Measurements from ENCODE around the gene RFX8. TPM values are rescaled to one million over a fixed set of nuclear protein-coding genes. Genes with fewer than 3 reads are reported as not detected.
"Not testable (repeated sequence)": the region's sequence is repeated elsewhere in the genome, so short reads cannot be mapped to it uniquely, and the experiment has no call there.

Gene RFX8
- total RNA-seq, 4 donors from 2014 or later, result not detected

DNA sequence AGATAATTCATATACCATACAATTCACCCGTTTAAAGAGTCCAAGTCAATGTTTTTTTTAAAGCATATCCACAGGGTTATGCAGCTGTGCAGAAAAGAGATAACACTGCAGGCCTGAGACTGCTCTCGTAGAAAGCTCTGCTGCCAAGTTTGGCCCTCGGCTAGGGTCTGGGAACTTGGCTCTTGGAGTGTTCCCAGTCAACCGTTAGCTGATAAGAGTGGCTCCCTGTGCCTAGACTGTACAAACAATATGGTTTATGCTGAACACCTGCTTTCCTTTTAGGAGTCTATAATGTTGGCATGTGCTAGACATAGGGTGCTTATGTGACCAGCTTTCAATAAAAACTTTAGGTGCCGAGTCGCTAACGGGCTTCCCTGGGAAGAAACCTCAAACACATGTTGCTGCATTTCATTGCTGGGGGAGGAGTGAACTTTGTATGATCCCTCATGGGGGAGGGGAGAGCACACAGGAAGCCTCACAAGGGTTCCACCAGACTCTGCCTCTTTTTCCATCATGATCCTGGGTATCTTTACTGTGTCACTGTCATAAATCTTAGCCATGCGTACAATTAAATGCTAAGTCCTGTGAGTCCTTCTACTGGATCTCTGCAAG lies 34.7 kb downstream of the RFX8 start:
- TF ChIP-seq, protein P1, sequence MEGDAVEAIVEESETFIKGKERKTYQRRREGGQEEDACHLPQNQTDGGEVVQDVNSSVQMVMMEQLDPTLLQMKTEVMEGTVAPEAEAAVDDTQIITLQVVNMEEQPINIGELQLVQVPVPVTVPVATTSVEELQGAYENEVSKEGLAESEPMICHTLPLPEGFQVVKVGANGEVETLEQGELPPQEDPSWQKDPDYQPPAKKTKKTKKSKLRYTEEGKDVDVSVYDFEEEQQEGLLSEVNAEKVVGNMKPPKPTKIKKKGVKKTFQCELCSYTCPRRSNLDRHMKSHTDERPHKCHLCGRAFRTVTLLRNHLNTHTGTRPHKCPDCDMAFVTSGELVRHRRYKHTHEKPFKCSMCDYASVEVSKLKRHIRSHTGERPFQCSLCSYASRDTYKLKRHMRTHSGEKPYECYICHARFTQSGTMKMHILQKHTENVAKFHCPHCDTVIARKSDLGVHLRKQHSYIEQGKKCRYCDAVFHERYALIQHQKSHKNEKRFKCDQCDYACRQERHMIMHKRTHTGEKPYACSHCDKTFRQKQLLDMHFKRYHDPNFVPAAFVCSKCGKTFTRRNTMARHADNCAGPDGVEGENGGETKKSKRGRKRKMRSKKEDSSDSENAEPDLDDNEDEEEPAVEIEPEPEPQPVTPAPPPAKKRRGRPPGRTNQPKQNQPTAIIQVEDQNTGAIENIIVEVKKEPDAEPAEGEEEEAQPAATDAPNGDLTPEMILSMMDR (IDR thresholded peaks at IDR 0.05), result no peak
- TF ChIP-seq POLR2AphosphoS5 (IDR thresholded peaks at IDR 0.05) (no peak), POLR2A (IDR thresholded peaks at IDR 0.05) (no peak), EP300 (IDR thresholded peaks at IDR 0.05; ENCODE audit: low read depth) (no peak)
- no peaks in the 10 kb centered on the region for H3K36me3 ChIP-seq
- no peaks in the 10 kb centered on the region for H3K4me1 ChIP-seq
- no peaks in the 10 kb centered on the region for H3K9me3 ChIP-seq
- 34 to 40% methylated on average over 3 to 8 of the region's 8 CpGs for WGBS, 2 donors (ENCODE audit: low coverage in 1 of 2)
- H3K27ac ChIP-seq, result no peak overlapping the region
- in situ Hi-C loops (cut with MboI; ENCODE audit: low pct_ligation_motif_present in 1 of 4, low pct_unique_long_range_greater_than_20kb in 1 of 4, low sequenced_read_pairs in 3 of 4) (no loop called here), intact Hi-C loops (cut with DNase I; ENCODE audit: low total_unique reads) (no loop called here)
- DNase-seq, result no peak
- H3K4me3 ChIP-seq, result no peak overlapping the region
- H3K27me3 ChIP-seq, result no peaks in the 10 kb centered on the region

DNA sequence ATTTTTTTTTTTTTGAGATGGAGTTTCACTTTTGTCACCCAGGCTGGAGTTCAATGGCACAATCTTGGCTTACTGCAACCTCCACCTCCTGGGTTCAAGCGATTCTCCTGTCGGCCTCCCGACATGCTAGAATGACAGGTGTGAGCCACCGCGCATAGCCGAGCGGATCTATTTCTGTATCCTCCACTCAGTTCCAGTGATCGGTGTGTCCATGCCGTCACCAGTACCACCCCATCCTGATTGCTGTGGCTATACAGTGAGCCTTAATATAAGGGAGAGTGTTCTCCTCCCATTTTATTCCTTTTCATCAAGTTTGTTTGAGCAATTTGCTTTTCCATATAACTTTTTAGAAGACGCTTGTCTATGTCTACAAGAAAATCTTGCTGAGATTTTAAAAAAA lies 35.2 kb downstream of the RFX8 start:
- 68% methylated on average over 10 of the region's 10 CpGs for WGBS, 2 donors (ENCODE audit: low coverage in 1 of 2)
- Histone ChIP-seq H3K9me3 (no peaks in the 10 kb centered on the region), H3K27me3 (no peaks in the 10 kb centered on the region), H3K36me3 (no peaks in the 10 kb centered on the region), H3K27ac (no peak overlapping the region), H3K4me1 (no peaks in the 10 kb centered on the region), H3K4me3 (no peak overlapping the region)
- no peak for DNase-seq
- intact Hi-C loops (cut with DNase I; ENCODE audit: low total_unique reads), result no loop called here
- in situ Hi-C loops (cut with MboI; ENCODE audit: low pct_ligation_motif_present in 1 of 4, low pct_unique_long_range_greater_than_20kb in 1 of 4, low sequenced_read_pairs in 3 of 4), result no loop called here
- TF ChIP-seq, protein P1 (IDR thresholded peaks at IDR 0.05), result no peak
- no peak for TF ChIP-seq POLR2A (IDR thresholded peaks at IDR 0.05)
- TF ChIP-seq EP300 (IDR thresholded peaks at IDR 0.05; ENCODE audit: low read depth), result no peak
- TF ChIP-seq POLR2AphosphoS5 (IDR thresholded peaks at IDR 0.05), result no peak

DNA sequence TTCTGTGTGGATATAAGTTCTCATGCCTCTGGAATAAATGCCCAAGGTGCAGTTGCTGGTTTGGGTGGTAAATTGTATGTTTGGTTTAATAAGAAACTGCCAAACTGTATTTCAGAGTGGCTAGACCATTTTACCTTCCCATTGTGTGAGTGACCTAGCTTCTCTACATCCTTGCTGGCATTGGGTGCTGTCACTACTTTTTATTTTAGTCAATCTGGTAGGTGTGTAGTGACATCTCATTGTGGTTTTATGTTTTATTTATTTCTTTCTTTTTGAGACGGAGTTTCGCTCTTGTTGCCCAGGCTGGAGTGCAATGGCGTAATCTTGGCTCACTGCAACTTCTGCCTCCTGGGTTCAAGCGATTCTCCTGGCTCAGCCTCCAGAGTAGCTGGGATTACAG lies 36.4 kb downstream of the RFX8 start:
- H3K4me3 ChIP-seq; H3K27me3 ChIP-seq; intact Hi-C loops (cut with DNase I; ENCODE audit: low total_unique reads); H3K36me3 ChIP-seq; H3K9me3 ChIP-seq; in situ Hi-C loops (cut with MboI; ENCODE audit: low pct_ligation_motif_present in 1 of 4, low pct_unique_long_range_greater_than_20kb in 1 of 4, low sequenced_read_pairs in 3 of 4); DNase-seq; H3K27ac ChIP-seq; H3K4me1 ChIP-seq: not testable (repeated sequence)
- 0 to 56% methylated on average over 1 to 4 of the region's 4 CpGs for WGBS, 2 donors (ENCODE audit: low coverage in 1 of 2)

DNA sequence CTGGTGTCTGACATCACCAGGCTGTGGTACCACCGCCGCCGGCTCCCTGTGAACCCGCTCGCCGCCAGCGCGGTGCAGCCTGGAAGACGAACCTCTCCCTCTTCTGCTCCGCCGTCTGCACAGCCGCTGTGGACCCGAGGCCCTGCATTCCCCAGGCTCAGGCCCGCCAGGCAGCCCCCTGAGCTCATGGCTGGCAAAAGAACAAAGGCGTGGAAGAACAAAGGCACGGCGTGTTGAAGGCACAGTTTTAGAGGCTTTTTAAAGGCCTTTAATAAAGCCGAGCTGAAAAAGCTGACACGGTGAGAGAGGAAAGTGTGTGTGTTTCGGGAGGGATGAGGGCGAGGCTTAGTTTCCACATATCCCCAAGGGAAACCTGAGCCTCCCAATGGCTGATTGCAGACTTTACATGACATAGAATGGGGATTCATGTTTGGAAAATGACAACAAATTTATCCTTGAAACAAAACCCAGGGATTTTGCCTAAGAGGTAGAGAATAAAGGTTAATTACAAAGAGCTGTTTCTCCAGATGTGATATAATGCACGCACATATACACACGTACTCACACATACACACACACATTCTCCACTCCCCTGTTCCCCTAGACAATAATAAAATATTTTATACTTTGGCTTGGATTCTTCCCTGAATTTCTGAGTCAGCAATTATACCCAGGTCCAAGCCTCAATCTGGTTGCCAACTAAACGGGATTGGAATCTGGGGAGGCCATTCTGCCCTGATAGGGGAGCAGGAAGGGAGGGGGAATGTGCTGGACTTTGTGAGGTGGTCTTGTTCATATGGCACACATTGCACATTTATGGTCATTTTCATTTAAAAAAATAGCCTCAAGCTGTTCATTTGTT lies 39.7 kb downstream of the RFX8 start:
- no peaks in the 10 kb centered on the region for H3K9me3 ChIP-seq
- TF ChIP-seq, protein P1 (IDR thresholded peaks at IDR 0.05), result no peak
- TF ChIP-seq EP300 (IDR thresholded peaks at IDR 0.05; ENCODE audit: low read depth) (no peak), POLR2AphosphoS5 (IDR thresholded peaks at IDR 0.05) (no peak), POLR2A (IDR thresholded peaks at IDR 0.05) (no peak)
- H3K36me3 ChIP-seq, result no peaks in the 10 kb centered on the region
- H3K4me1 ChIP-seq, result no peaks in the 10 kb centered on the region
- intact Hi-C loops (cut with DNase I; ENCODE audit: low total_unique reads), result no loop called here
- H3K27ac ChIP-seq, result no peak overlapping the region
- in situ Hi-C loops (cut with MboI; ENCODE audit: low pct_ligation_motif_present in 1 of 4, low pct_unique_long_range_greater_than_20kb in 1 of 4, low sequenced_read_pairs in 3 of 4), result no loop called here
- no peaks in the 10 kb centered on the region for H3K27me3 ChIP-seq
- no peak for DNase-seq
- 81 to 88% methylated on average over 7 to 24 of the region's 24 CpGs for WGBS, 2 donors (ENCODE audit: low coverage in 1 of 2)
- no peak overlapping the region for H3K4me3 ChIP-seq

Data from transverse colon (tissue), 4 donors.